NCI-H446 (cell line): ENCODE data around the gene PCBP2.
"Not testable (repeated sequence)": the region's sequence is repeated elsewhere in the genome, so short reads cannot be mapped to it uniquely, and the experiment has no call there.

Experiments used
- DNase-seq, 2 experiments: peaks; one replicate each; lab custom pipeline; 2025; lab: John Stamatoyannopoulos, UW

Gene PCBP2

GRCh38 chr12:53441040-53441833 lies 10.7 kb upstream of the PCBP2 start, which contains the start of gene PRR13:
Gene PRR13 (plus strand): TSS chr12:53441734. CDS start chr12:53442715, 981 bp downstream.
- peak; percentile 94 to 99 for DNase-seq

DNA sequence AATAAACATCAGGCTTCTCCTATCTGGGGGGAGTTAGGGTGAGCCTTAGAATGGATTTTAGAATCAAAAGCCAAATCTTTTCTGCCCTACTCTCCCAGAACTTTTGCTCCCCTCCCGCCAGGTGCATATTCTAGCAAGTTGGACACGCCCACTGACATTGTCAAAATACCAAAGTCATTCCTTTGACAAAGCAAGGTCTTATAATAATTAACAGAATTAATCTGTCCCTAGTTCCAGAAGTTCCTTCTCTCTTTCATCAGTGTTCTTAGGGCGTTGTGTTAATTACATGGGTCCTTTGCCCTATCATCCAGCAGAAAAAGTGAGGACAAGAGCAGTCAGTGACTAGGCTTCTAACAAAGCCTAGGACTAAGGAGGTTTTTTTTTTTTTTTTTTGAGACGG lies 7.9 kb upstream of the PCBP2 start:
- no peak for DNase-seq

DNA sequence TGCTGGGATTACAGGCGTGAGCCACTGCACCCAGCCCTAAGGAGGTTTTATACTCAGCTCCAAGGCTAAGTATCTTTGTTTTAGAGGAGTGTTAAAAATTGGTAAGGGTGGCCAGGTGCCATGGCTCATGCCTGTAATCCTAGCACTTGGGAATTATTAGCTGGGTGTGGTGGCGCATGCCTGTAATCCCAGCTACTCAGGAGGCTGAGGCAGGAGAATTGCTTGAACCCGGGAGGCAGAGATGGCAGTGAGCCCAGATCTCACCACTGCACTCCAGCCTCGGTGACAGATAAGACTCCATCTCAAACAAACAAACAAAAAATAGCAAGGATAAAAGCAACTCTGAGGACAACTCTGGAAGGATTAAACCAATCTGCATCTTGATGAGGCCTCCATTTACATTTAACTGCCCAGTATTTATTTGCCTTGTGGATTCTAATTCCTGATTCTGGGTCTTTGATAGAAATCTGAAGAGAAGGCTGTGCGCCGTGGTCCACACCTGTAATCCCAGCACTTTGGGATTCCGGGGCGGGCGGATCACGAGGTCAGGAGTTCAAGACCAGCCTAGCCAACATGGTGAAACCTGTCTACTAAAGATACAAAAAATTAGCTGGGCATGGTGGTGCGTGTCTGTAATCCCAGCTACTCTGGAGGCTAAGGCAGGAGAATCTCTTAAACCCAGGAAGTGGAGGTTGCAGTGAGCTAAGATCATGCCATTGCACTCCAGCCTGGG lies 7.1 kb upstream of the PCBP2 start:
- DNase-seq = not testable (repeated sequence)

DNA sequence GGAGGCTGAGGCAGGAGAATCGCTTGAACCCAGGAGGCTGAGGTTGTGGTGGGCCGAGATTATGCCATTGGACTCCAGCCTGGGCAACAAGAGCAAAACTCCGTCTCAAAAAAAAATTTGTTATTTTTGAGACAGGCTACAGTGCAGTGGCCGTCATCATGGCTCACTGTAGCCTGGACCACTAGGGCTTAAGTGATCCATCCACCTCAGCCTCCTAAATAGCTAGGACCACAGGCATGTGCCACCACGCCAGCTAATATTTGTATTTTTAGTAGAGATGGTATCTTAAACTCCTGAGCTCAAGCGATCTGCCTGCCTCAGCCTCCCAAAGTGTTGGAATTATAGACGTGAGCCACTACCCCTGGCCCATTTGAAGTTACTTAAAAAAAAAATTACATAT lies 966 bp upstream of the PCBP2 start:
- DNase-seq = no peak

DNA sequence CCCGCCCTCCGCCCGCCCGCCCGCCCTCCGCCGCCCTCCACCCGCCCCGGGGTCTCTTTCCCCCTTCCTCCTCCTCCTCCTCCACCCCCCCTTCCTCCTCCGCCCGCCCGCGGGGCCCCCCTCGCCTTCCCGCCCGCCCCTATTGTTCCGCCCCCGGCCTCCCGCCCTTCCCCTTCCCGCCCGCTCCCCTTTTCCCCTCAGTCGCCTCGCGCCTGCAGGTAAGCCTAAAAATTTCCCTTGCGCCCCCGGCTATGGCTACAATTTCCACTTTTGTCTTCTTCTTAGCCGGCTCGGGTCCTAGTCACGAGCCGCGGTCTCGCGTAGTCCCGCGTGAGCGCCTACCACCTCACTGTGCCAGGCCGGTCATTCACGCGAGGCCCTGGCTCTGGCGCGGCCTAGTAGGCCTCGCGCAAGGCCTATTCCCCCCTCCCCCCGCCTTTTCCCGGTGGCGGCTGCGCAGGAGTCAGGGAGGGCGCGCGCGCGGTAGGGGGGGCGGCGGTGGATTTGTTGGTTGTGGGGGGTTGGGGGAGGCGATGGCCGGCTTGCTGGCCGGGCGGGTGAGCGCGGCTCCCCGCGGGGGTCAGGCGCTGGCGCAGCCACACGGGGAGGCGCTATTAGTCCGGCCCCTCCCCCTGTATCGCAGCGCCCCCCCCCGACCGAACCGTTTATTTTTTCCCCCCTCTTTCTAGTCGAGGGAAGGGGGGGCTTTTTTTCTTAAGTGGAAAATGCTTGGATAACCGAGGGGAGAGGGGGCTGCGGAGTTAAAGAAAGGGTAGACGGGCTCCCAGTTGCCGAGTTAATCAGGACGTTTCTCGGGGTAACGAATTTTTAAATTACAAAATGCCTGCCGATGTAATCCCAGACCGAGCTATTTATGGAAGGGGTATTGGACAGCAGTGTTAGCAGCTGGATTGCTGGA lies 516 bp downstream of the PCBP2 start:
- peak; percentile 68 to 77 for DNase-seq

DNA sequence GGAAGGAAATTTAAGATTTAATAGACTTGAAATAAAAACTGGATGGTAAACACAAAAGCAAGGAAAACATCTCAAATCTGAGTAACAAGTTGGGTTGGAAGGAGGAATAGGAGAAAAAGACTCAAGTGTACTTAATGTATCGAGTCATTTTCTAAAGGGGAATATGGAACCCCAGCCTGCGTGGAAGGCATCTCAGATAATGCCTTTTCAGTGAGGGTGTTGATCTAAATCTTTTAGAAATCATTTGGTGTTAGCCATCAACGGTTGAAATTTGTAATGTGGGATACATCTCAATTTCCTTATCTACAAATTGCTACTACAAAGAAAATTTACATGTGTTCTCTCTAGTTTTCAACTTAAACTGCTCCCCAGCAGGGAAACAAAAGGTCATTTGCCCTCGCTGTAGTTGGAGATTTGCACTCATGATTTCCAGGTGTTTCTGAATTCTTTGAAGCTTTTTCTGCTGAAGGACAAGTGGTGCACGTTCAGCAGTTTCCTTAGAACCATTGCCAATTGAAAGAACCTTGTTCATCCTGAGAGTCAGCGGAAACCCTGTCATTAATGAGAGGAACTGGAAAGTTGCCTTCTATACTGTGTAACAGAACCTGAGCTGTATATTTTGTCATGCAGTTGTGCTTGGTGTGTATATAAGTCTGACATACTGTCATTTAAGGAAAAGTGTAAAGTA lies 2.2 kb downstream of the PCBP2 start:
- no peak for DNase-seq

GRCh38 chr12:53454707-53455106 lies 2.8 kb downstream of the PCBP2 start:
- no peak for DNase-seq

DNA sequence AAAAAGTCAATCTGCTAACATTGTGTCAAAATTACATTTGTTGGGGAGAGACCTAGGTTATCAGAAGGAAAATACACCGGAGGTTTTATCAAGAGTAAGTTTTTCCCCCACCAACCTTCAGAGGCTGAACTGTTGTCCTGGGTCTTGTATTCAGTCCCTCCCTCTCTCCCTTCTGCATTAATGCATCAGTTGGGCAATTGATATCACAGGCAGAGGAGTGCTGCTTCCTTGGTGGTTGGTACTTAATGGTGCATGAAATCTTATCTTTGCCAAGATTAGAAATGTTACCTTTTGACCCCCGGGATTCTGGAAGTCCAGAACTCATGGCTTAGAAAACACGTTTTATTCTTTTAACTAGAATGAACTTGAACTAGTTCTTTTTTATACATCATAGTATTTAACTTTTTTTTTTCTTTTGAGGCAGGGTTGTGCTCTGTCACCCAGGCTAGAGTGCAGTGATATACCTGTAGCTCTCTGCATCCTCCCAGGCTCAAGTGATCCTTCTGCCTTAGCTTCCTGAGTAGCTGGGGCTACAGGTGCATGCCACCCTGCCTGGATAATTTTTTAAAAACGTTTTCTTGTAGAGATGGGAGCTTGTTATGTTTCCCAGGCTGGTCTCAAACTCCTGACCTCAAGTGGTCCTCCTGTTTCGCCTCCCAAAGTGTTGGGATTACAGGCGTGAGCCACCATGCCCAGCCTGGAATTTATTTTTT lies 4.9 kb downstream of the PCBP2 start:
- no peak for DNase-seq

DNA sequence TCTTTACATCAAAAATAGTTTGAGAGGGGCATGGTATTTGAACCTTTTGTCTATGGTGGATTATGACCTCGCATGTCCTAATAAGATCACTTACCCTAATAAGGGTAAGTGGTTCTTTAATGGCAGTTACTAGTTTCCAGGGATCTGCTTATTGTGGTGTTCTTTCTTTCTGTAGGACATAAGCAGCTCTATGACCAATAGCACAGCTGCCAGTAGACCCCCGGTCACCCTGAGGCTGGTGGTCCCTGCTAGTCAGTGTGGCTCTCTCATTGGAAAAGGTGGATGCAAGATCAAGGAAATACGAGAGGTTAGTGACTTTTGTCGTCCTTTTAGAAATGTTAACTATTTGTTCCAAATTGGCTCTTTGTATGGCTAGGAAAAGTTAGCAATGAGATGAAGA lies 7.2 kb downstream of the PCBP2 start:
- no peak for DNase-seq

DNA sequence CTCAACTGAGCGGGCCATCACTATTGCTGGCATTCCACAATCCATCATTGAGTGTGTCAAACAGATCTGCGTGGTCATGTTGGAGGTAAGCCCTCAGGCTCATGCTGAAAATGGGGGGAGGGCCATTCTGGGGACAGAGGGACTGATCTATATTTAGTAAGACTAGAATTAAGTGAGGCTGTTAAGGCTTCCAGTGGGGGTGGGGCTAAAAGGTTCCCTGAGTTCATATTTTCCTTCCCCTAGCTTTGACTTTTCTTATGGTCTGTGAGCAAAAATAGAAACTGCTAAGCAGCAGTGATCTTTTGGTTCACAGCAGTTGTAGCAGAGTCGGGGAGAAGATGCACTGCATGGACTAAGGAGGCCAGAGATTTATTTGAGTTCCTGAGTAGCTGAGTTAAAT lies 9.2 kb downstream of the PCBP2 start:
- DNase-seq = no peak

DNA sequence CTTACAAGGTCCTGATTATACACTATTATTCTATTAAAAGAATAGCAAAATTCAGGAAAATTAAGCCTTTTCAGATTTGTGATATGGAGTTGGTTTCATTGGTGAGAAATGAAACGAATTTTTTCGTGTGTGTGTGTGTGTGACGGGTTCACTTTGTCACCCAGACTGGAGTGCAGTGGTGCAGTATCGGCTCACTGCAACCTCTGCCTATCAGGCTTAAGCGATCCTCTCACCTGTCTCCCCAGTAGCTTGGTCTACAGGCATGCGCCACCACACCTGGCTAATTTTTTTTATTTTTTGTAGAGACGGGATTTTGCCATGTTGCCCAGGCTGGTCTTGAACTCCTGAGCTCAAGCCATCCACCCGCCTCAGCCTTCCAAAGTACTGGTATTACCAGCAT lies 9.7 kb downstream of the PCBP2 start:
- DNase-seq = no peak

DNA sequence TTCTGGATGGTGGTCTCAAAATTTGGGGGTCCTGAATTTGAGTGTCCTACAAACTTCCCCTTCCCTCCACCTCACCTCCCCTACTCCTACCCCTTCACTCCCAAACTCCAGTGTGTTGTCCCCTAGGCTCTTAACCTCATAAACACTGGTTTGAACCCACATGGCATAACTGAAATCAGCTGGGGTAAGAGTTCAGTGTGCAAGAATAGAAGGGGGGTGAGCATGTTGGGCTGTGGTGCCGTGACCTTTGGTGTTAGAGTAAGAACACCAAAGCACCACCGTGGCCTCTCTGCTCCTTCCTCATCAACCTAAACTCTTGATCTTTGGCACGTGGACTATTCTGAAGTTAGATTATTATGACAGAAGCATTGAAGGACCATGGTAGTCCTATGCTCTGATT lies 11.0 kb downstream of the PCBP2 start:
- DNase-seq = no peak

- DNase-seq = no peak
Observed at GRCh38 chr12:53463802-53464560, 12.1 kb downstream of the PCBP2 start.

DNA sequence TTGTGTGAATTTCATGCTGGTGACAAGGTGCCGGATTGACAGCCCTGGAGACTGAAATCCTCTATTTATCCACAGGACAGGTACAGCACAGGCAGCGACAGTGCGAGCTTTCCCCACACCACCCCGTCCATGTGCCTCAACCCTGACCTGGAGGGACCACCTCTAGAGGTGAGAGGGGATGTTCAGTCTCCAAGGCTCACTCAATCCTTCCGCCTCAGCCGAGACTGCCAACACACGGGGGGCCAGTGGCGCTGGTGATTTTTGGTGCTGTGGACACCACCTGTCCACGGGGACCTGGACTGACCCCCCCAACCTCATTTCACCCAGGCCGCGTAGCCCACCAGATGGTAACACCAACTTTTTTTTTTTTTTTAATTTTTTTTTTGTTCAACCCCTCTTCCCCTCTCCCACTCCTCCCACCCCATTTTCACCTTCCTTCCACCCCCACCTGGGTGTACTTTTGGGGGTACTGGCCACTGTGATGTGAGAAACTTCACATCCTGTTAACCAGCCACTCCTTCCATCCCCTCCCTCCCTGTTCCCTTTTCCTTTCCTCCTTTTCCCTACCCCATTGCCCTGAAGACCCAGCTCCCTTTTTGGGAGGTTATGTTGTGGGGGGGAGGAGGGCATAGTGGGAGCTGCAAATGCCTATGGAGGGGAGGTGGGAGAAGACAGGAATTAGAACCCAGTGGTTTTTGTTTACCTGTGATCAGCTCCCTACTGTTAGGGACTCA lies 12.9 kb downstream of the PCBP2 start:
- no peak for DNase-seq

DNA sequence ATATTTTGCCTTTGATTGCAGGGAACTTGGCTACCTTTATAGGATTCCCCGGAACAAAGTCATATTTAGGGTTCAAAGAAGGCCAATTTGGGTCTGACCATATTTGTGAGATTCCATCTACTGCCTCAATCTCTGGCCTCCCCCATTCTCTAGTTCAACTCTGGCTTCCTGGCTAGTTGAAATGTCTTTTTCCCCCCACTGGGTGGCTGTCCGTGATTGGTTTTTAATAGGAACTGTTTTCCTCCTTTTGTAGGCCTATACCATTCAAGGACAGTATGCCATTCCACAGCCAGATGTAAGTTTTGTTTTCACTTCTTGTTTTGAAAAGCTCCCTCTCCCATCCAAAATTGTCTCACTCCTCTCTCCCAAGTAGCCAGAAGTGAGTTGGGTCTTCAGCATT lies 13.8 kb downstream of the PCBP2 start:
- no peak for DNase-seq

GRCh38 chr12:53466640-53467039 lies 14.7 kb downstream of the PCBP2 start:
- DNase-seq = no peak

GRCh38 chr12:53467082-53467481 lies 15.2 kb downstream of the PCBP2 start:
- no peak for DNase-seq

DNA sequence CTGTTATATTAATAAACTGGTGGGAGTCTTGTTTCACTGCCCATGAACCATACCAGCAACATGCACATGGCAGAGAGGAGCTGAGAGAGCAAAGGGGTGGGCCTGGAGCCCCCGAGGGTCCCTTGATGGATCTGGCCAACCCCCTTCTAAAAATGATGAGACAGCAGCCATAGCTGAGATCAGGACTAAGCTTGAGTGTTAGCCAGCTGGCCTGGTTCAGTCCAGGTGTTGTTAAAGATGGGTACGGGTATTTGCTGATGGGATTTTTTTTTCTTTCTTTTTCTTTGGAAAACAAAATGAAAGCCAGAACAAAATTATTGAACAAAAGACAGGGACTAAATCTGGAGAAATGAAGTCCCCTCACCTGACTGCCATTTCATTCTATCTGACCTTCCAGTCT lies 16.0 kb downstream of the PCBP2 start:
- DNase-seq = no peak

DNA sequence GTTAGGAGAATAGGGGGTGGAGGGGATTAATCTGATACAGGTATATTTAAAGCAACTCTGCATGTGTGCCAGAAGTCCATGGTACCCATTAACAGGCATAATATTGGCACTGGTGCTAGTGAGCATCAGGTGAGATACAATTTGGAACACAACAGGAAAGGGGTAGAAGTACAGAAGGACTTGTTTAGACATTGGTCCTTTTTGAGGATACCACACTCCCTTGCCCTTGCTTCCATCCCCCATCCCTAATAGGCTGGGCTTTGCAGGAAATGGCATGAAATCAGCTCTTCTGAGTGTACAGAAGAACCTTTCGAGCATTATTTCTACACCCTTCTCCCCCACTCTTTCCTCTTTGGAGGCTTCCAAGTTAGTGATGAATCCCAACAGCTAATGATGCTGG lies 16.4 kb downstream of the PCBP2 start:
- no peak for DNase-seq
